HuH-7 (cell line): ENCODE results near the gene WDR70.
"Not testable (repeated sequence)": the region's sequence is repeated elsewhere in the genome, so short reads cannot be mapped to it uniquely, and the experiment has no call there.

Experiments used
- DNase-seq: peaks from one replicate; pipeline ENCODE4 v3.0.0; 2011; ENCODE audit warnings: low spot score

Gene WDR70

DNA sequence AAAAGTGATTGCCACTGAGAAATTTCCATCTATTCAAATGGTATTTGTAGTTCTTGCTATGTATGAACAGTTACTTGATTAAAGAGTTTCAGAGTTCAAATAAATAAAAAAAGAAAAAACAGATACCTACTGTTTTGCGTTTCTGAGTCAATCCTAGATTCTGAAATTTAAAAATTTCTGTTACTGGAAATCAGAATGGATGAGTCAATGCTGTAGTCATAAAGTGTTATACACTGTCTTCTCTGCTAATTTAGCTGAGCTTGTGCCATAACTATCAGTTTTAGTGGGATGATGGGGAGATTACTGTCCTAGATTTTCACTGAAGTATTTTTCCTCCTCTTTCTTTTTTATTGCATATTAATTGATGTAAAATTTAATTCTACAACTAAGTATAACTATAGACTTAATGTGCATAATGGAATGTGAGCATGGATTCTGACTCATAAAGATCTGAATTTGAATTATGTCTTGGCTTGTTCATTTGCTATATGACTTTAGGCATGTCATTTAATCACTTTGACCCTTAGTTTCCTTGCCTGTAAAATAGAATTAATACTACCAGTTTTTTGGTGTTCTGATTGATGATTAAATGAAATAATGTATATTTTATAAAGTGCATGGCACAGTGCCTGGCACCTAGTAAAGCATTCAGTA is 75.4 kb downstream of the WDR70 start:
- not testable (repeated sequence) for DNase-seq

DNA sequence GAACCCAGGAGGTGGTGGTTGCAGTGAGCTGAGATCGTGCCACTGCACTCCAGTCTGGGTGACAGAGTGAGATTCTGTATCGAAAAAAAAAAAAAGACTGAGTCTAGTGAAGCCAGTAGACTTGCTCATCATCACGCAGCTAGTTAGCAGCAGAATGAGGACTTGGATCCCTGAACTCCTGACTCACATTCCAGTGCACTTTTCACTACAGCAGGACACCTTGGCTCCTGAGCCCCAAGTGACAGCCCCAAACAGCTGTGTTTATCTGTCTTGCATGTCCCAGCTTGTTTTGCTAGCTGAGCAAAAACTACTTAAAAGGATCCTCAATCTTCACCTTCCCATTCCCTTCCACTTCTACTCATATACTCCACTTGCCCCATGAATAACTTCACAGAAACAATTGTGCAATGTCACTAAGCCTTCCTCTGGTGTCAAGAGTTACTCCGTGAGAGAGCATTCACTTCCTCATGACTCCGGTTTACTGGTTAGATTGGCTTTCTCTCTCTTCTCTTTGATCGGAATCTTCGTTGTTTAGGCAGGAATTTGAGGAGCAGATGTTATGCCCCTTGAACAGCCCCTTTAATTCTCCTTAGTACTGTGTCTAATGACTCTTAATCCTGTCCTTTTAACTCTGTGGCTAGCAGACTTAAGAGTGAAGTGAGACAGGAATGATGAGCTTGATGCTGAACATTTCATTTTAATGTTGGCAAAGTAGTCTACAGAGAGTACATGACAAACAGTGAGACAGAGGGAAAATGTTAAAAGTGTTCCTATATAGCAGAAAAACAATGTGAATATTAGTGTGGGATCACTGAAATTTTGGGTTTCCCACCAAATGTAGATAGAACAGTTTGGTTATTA is 84.3 kb downstream of the WDR70 start:
- DNase-seq: not testable (repeated sequence)

DNA sequence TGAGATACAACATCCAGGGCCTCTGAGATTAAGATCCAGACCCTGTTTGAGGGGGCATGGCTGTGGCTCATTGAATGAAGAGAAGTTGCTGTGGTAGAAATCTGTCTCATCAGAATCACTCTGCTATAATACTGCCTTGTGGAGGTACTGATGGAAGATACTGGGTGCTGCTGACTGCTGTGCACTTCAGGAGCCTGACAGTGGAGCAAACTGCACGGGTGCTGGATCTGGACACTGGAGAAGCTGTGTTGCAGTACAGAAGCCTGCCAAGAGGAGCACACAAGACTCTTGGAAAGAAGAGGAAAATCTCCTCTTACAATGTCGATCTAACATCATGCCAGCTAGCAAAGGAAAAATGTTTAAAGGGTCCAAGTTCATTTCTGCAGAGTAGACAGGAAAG is 85.5 kb downstream of the WDR70 start:
- DNase-seq: not testable (repeated sequence)

DNA sequence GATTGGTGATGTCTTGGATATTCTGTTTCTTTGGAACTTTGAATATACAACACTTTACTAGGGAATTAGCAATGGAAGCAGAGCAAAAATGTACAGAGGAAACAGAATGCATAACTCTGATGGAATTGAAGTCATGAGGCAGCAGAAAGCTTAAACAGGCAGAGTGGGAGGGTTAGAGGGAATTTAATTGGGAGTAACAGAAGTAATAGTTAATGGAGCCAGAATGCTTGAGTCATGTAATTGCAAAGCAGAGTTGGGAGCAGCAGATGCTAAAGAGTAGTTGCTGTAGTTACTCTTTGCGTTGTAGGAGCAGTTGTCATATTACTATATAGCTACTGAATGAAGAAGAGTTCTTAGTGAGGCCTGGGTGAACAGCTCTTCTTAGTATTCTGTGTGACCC is 90.3 kb downstream of the WDR70 start:
- not testable (repeated sequence) for DNase-seq

DNA sequence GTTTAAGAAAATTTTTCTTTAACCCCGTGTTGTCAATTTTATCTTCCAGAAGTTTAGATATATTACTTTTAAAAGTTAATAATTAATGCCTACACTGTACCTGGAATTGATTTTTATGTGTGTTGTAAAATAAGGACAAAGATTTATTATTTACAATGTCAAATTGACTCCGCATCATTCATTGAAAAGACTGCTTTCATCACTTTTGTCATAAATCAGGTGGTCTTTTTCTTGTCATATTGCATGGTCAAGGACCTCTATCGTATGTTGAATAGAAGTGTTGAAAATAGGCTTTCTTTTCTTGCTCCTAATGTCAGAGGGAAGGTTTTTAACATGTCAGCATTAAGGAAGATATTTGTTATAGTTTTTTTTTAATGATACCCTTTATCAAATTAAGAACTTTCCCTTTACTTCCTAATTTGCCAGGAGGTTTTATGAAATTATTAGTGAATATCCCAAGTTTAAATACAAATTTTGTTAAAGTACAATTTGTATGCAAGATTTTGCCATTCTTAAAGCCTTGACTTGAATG is 92.6 kb downstream of the WDR70 start:
- no peak for DNase-seq

DNA sequence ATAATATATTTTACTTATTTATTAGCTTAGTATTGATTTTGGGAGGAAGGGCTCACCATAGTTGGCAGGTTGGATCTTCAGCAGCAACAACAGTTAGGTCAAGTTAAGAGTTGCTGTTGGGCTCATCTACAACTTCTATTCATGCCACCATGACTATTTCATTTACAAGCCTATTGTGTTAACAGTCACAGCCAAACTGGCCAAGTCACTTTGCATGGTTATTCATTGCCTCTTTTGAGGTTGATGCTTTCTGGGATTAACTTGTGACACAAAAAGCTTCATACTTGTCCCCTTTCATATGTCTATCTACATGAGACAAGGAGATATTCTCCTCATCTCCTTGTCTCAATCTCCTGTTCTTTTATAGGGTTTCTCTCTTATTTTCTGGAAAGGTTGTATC is 98.3 kb downstream of the WDR70 start:
- no peak for DNase-seq

DNA sequence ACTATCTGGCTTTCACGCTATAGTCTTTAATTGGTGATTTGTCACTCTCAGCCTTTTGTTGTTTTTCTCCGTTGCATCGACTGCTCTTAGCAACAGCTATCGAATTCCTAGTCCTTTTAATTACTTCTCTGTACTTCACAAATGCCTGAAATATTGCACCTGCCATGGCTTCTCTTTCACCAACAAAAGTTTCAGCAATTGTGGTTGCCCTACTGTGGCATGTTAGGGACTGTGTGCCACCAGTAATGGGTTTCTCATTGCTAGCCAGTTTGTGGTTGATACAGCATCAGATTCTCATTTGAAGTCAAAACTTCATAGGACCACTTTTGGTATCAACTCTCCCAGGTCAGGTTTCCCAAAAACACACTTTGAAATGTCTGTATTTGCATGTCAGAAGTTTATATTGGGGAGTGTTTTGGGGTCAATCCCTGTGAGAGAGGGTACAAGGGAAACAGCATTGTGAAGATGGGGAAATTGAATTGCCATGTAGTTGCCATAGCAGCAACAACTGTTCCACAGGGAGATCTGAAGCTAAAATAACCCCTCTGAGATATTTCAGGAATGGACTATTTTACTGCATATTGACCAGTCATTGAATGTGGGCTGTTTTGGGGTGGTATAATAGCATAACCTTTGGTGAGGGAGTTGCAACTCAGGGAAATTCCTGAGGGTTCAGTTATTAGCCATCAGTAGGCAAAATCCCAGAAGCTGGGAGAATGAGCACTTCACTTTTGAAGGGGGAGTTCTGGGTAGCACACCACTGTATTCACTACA is 99.2 kb downstream of the WDR70 start:
- DNase-seq: no peak

DNA sequence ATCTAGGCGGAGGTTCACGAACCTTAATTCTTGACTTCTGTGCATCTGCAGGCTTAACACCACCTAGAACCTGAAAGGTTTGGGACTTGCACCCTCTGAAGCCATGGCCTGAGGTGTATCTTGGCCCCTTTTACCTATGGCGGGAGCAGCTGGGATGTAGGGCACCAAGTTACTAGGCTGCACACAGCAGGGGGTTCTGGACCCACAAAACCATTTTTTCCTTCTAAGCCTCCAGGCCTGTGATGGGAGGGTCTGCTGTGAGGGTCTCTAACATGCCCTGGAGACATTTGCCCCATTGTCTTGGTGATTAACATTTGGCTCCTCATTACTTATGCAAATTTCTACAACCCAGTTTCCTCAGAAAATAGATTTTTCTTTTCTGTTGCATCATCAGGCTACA is 102.3 kb downstream of the WDR70 start:
- DNase-seq: not testable (repeated sequence)

DNA sequence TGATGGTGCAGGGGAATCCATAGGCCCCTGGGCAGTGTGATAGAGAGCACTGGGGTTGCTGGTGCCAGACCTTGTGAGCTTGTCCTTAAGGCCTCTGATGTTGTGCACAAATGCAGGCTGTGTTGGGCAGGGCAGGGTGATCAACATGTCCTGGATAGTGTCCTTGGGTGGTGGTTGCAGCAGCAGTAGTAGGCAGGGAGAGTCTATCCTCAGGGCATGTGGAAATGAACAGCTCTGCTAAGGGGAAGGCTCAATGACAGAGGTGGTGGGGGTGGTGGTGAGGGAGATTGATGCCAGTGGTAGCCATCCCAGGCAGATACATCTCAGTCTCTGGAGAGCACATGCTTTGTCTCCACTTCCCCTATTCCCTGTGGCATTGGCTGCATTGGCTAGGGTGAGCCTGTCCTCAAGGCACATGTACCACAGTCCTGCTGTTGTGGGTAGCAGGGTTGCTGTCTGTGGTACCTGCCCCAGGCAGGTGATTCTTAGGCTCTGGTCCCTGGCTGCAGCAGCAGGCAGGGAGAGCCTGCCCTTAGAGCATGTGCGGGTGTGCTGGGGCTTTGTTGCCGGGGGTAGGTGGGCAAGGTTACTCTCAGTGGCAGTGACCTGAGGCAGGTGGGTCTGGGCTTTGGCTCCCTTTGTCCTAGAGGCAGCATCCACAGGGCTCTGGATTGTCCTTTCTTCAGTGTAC is 111.1 kb downstream of the WDR70 start:
- no peak for DNase-seq

DNA sequence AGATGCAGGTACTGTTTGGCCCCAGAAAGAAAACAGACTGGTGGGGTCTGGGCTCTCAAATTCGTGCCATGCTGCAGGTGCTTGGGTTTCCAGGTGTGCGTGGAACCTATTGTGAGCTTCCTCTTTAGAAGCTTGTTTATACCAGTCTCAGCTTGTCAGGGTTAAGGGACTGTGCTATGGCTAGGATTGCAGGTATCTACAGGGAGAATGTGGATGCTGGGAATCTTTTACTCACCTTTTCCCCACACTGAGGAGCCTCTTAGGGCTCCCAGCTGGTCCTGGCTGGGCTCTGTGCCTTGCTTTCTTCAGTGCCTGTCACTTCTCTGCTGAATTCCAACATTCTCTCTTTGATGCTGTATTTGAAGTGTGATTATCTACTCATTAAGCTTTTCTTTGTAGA is 111.8 kb downstream of the WDR70 start:
- DNase-seq: no peak

DNA sequence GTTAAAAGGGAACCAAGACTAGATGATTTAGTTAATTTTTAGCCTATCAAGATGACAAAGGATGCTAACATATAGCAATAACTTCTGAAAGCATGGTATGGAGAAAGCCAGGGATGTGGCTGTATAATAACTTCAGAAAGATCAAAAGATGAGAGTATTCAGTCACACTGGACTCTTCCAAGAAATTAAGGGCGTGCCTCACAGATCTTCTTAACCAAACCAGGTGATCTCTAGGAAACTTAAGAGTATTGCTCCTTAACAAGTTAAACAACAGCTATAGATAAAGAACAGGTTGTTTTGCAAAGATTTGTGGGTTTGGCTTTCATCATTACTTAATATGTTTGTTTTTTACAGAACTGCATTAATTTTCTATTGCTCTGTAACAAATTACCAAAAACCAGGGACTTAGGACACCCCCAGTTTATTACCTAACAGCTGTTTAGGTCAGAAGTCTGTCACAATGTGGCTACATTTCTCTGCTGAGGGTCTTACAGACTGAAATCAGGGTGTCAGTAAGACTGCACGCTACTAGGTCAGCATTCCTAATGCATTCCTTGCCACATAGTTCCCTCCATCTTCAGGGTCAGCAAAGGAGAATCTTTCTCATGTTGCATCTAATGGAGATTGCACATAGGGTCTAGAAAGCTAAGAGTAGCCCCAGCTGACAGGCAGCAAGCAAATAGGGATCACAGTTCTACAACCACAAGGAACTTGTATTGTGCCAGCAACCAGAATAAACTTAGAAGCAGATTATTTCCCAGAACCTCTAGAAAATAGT is 113.8 kb downstream of the WDR70 start:
- no peak for DNase-seq

DNA sequence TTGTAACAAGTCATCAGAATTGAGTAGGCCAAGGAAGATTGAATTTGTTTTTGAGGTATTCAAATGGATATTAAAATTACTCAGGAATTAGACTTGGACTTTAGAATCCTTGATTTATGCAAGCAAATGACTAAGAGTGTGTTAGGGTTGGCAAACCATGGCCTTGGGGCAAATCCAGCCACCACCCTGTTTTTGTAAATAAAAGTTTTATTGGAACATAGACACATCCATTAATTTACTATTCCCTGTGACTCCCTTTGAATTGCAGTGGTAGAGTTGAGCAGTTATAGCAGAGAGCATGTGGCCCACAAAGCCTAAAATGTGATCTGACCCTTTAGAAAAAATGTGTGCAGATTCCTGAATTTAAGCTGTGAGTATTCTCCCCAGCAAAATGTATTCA is 115.6 kb downstream of the WDR70 start:
- DNase-seq: no peak

DNA sequence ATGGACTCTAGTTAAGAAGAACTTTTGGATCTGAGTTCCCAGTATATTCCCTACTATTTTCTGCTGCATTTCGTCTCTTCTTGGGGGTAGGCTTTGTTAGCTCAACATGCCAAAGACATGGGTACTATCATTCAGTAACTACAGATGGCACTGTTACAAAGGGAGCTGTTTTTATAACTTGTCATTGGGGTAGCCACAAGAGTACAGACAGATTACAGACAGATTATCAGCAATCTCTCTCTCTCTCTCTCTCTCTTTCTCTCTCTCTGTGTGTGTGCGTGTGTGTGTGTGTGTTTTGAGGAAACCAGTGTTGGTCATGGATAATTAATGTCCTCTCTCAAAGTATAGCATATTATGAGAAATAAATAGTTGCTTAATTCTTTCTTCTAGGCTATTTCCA is 116.1 kb downstream of the WDR70 start:
- no peak for DNase-seq

DNA sequence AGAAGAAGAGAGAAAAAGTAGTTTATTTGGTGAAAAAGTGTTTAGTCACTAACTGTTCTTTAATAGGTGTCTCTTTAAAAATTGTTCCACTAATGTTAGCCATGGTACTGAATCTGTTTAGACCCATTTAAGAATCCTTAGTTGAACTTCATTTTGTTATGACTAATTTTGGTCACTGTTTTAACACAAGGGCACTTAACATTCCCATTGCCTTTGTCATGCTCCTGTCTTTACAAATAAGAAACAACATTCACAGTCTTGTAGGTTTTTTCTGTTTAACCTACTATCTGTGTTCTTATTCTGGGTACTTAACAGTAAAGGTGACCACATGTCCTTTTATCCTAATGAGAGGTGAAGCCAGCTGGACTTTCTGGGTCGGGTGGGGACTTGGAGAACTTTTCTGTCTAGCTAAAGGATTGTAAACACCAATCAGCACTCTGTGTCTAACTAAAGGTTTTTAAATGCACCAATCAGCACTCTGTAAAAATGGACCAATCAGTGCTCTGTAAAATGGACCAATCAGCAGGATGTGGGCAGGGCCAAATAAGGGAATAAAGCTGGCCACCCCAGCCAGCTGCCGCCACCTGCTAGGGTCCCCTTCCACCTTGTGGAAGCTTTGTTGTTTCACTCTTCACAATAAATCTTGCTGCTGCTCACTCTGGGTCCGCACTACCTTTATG is 116.7 kb downstream of the WDR70 start:
- DNase-seq: no peak

DNA sequence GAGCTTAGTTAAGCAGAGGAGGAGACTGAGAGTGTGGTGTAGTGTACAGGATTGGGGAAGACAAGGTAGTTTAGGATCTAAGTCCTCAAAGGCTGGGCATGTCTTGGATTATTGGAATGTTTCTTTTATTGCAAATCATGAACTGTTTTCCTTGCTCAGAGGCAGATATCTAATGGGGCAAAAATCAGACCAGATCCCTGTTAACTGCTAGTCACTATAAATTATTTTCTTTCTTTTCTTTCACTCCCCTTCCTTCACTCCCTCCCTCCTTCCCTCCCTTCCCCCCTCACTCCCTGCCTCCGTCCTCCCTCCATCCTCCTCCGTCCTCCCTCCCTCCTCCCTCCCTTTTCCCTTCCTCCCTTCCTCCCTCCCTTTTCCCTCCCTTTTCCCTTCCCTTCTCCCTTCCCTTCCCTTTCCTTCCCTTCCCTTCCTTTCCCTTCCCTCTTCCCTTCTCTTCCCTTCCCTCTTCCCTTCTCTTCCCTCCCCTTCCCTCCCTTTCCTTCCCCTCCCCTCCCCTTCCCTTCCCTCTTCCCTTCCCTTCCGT is 117.9 kb downstream of the WDR70 start:
- no peak for DNase-seq

DNA sequence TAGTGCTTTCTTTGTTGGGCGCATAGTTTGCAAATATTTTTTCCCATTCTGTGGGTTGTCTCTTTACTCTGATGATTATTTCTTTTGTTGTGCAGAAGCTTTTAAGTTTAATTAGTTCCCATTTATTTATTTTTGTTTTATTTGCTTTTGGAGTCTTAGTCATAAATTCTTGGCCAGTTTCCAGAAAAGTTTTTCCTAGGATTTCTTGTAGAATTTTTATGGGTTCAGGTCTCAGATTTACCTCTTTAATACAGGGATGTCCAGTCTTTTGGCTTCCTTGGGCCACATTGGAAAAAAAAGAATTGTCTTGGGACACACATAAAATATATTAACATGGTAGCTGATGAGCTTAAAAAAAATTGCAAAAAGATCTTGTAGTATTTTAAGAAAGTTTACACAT is 122.0 kb downstream of the WDR70 start:
- DNase-seq: no peak

DNA sequence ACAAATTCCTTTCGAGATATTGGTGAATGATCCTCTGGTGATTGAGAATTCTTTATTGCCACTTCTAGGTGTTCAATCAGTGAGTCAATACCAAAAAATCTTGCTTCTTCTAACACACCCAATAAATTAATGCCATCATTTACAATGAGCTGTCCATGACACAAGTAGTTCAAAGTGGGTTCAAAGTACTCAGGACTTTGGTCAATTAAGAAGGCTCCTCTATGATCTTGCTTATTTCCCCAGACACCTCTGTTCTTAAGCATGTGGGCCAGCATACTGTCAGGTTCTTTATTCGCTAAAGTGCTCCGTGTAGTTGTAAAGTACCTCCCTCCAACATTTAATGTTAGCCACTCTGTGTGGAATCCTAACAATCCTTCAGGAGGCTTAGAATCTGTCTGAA is 127.1 kb downstream of the WDR70 start:
- DNase-seq: no peak

DNA sequence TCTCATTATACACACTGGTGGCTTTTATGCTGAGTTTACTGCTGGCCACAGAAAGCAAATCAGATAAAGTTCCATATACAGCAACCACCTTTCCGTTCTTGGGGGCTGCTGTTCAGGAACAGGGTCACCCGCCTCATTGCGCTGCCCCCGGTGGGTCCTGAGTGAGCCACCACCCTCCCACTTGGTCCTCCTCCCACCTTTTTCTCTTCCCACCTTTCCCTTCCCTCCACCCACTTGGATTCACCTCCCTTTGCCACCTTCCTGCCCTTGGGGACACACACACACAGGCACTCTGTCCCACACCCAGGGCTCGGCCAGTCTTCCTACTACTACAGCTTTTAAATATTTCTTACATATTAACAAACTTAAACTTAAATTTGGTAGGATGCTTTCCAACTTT is 127.6 kb downstream of the WDR70 start:
- no peak for DNase-seq

DNA sequence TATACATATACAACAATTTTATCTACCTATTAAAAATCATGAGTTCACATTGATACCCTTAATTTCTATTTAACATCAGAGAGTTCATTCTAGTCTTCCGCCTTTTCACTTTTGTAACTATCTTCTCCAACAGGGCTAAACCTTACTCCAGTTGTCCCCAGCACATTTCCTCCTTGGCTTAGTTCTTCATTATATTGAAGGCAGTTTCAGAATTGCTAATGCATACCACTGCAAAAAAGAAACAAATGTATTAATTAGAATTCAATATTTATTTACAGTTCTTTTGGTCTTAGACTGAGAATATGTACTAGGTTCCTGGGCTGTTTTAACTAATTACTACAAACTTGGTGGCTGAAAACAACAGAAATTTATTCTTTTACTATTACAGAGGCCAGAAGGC is 132.5 kb downstream of the WDR70 start:
- DNase-seq: no peak

DNA sequence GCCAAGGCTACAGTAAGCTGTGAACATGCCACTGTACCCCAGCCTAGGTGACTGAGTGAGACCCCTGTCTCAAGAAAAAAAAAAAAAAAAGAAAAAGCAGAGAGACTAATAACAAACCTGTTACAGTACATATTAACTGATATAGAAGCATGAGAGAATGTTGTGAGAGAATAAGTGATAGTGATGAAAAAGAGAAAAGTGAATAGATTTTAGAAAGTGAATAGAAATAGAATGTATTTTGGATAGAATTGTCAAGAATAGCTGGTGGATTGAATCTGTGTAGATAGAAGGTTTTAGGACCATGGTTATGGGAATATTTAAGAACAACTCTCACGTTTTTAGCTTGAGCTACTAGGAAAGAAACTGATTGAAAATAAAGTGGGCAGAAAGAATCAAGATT is 135.8 kb downstream of the WDR70 start:
- no peak for DNase-seq
